Endothelial cell of umbilical vein (primary cell): ENCODE results near the gene DTD1. TPM values are rescaled to one million over a fixed set of nuclear protein-coding genes. Genes with fewer than 3 reads are reported as not detected.

Experiments used
- BruUV-seq: library from RNA; stranded (reverse); fragments of 400-500 nt; replicated peaks from 2 replicates; lab custom pipeline; 2021; lab: Mats Ljungman, UMichigan
- CTCF ChIA-PET: fragments of 300-600, 350-600 bp; sonication (Branson Sonifier 250); formaldehyde crosslinking; loops from one replicate; lab custom pipeline; 2021; ENCODE audit warnings: antibody characterized with exemption, inconsistent platforms; lab: Charles Lee
- POLR2A ChIA-PET: fragments of 300-600, 350-600 bp; sonication (Branson Sonifier 250); formaldehyde crosslinking; loops from one replicate; lab custom pipeline; 2021; ENCODE audit warnings: antibody characterized with exemption, inconsistent platforms; lab: Charles Lee
- DNase-seq: peaks from one replicate; pipeline ENCODE4 v3.0.0-alpha.2; 2011; ENCODE audit warnings: low read depth, low spot score
- FAIRE-seq: peaks from 2 replicates; lab custom pipeline; 2011; peaks lifted over from hg19 to GRCh38; lab: Jason Lieb, UNC
- H2AFZ ChIP-seq: 2 replicates; pipeline ENCODE4 v1.6.0; 2012; ENCODE audit warnings: low read depth, low read length, control low read depth, inconsistent platforms
- H3K27ac ChIP-seq: 2 replicates; pipeline ENCODE4 v1.5.1; 2011; ENCODE audit warnings: low read depth, mild to moderate bottlenecking, control low read depth, low read length, moderate library complexity; ENCODE audit not compliant: insufficient read depth
- H3K27me3 ChIP-seq, 2 experiments: 2 replicates each; pipeline versions ENCODE4 v1.6.0 to v1.6.1; 2011; ENCODE audit warnings: low read length in 2 of 2, mixed read lengths in 1 of 2; ENCODE audit not compliant: control insufficient read depth in 2 of 2, insufficient read depth in 2 of 2
- H3K36me3 ChIP-seq, 2 experiments: 2 replicates in 1 of 2; 3 replicates in 1 of 2; pipeline ENCODE4 v1.5.1; 2011; ENCODE audit warnings: low read length in 2 of 2, mild to moderate bottlenecking in 1 of 2, moderate library complexity in 1 of 2; ENCODE audit not compliant: control insufficient read depth in 2 of 2, insufficient read depth in 2 of 2; ENCODE audit errors: extremely low read depth in 1 of 2
- H3K4me1 ChIP-seq: 3 replicates; pipeline ENCODE4 v1.5.1; 2011; ENCODE audit warnings: mild to moderate bottlenecking, low read length; ENCODE audit not compliant: control insufficient read depth, insufficient read depth; ENCODE audit errors: extremely low read depth
- H3K4me2 ChIP-seq: 2 replicates; pipeline ENCODE4 v1.6.1; 2011; ENCODE audit warnings: low read length, control low read depth, mixed read lengths; ENCODE audit not compliant: insufficient read depth
- H3K4me3 ChIP-seq, 3 experiments: fragments of 200-600 bp in 1 of 3; sonication (generic), shearing (Covaris generic) in 1 of 3; replicated peaks in 1 of 3; 2 replicates each; pipeline ENCODE4 v1.5.1; 2011 to 2016; ENCODE audit warnings: control low read depth in 3 of 3, low read length in 3 of 3, mild to moderate bottlenecking in 2 of 3, inconsistent platforms in 1 of 3, low read depth in 1 of 3, moderate library complexity in 1 of 3; ENCODE audit not compliant: insufficient read depth in 1 of 3
- H3K79me2 ChIP-seq: 2 replicates; pipeline ENCODE4 v1.6.0; 2012; ENCODE audit warnings: low read length, inconsistent platforms; ENCODE audit not compliant: control insufficient read depth, insufficient read depth
- H3K9ac ChIP-seq: replicated peaks from 2 replicates; pipeline ENCODE3; 2011; ENCODE audit warnings: low read length, control low read depth; ENCODE audit not compliant: insufficient read depth; ENCODE audit errors: extremely low read depth
- H3K9me1 ChIP-seq: replicated peaks from 3 replicates; pipeline ENCODE4 v1.6.0; 2011; ENCODE audit warnings: mild to moderate bottlenecking, low read length; ENCODE audit not compliant: control insufficient read depth, insufficient read depth; ENCODE audit errors: extremely low read depth
- H3K9me3 ChIP-seq: replicated peaks from 2 replicates; pipeline ENCODE4 v1.5.1; 2012; ENCODE audit warnings: low read length, inconsistent platforms; ENCODE audit not compliant: control insufficient read depth, insufficient read depth
- H4K20me1 ChIP-seq: replicated peaks from 2 replicates; pipeline ENCODE3; 2011; ENCODE audit warnings: mild to moderate bottlenecking, low read length; ENCODE audit not compliant: control insufficient read depth, insufficient read depth; ENCODE audit errors: extremely low read depth
- EZH2 ChIP-seq: IDR thresholded peaks from 2 replicates; pipeline ENCODE4 v1.6.1; 2012; ENCODE audit warnings: borderline replicate concordance, low read depth, mild to moderate bottlenecking, moderate library complexity, low read length, inconsistent platforms; ENCODE audit not compliant: severe bottlenecking
- FOS ChIP-seq: IDR thresholded peaks from 2 replicates; pipeline ENCODE4 v1.6.1; 2011; ENCODE audit warnings: mild to moderate bottlenecking, low read length, moderate library complexity, borderline replicate concordance; ENCODE audit not compliant: insufficient read depth
- GATA2 ChIP-seq: IDR thresholded peaks from 2 replicates; pipeline ENCODE4 v1.7.0; 2011; ENCODE audit warnings: low read depth, mild to moderate bottlenecking, moderate library complexity, mixed read lengths, low read length; ENCODE audit not compliant: insufficient read length, insufficient read depth
- JUN ChIP-seq: IDR thresholded peaks from 2 replicates; pipeline ENCODE4 v1.6.1; 2011; ENCODE audit warnings: borderline replicate concordance, low read depth; ENCODE audit not compliant: insufficient read length, insufficient read depth
- MAX ChIP-seq: IDR thresholded peaks from 2 replicates; pipeline ENCODE4 v1.6.1; 2011; ENCODE audit not compliant: insufficient read depth, insufficient read length
- MYC ChIP-seq: IDR thresholded peaks from one replicate; pipeline ENCODE4 v1.6.1; 2011; ENCODE audit warnings: mild to moderate bottlenecking, low read depth, low read length
- POLR2A ChIP-seq: IDR thresholded peaks from 2 replicates; pipeline ENCODE4 v1.6.1; 2012; ENCODE audit warnings: low read depth, mild to moderate bottlenecking, control low read depth, low read length
- POLR2AphosphoS5 ChIP-seq: IDR thresholded peaks from 2 replicates; pipeline ENCODE4 v1.6.1; 2012; ENCODE audit warnings: low read depth, mild to moderate bottlenecking, control low read depth, low read length, moderate library complexity; ENCODE audit not compliant: insufficient read depth
- dilution Hi-C: fragments of 300-500 bp; cut with MboI; formaldehyde crosslinking; loops from one replicate; pipeline ENCODE4 v1.15.0; 2019; ENCODE audit warnings: low sequenced_read_pairs; ENCODE audit not compliant: extremely low pct_ligation_motif_present
- intact Hi-C: fragments of 100-400 bp; cut with micrococcal nuclease; formaldehyde crosslinking; loops from one replicate; pipeline ENCODE4 v1.10.0; 2022
- polyA plus RNA-seq, 4 experiments: library from polyadenylated mRNA; depleted of rRNA in 3 of 4; stranded (reverse) in 3 of 4; unstranded in 1 of 4; fragments of >200 nt; gene quantifications; 2 replicates each; pipeline versions ENCODE4 v1.2.1 to v1.2.3, GENCODE V29; 2011 to 2012; ENCODE audit warnings: missing spikeins in 1 of 4
- total RNA-seq: library from RNA; stranded (reverse); gene quantifications from 2 replicates; pipeline ENCODE4 v1.2.3, GENCODE V29; 2021
- TF ChIP-seq, protein P1 (sequence below), 2 donors: IDR thresholded peaks; 1 replicate in 1 of 2; 2 replicates in 1 of 2; pipeline ENCODE4 v1.5.1; 2011; ENCODE audit warnings: low read length in 2 of 2, mild to moderate bottlenecking in 2 of 2, moderate library complexity in 2 of 2, control low read depth in 1 of 2, inconsistent platforms in 1 of 2, low read depth in 1 of 2; ENCODE audit not compliant: insufficient read depth in 1 of 2; ENCODE audit errors: extremely low read depth in 1 of 2

The DTD1 gene
- total and polyA plus RNA-seq, 2 donors (not counting 3 experiments of a cell fraction or from before 2014, with no cell fraction given), result 48.2 to 50.8 TPM

DNA sequence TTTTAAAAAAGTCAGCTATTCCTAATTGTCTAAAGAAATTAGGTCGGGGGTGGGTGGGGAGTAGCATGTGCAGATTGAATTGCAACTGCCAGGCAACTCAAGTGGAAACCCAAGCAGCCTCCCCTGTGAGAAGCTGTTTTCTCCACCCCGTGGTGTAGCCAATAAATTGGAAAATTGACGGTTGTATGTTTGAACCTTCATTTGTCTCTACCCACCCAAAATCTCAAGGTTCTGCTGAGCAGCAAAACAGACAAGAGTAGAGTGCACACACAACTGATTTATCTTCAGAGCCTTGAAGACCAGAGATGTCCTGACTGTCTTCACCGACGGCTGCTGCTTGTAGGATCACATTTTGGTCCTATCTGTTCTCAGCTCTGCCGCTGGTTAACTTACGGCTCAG is 88.5 kb downstream of the DTD1 start:
- no peaks in the 10 kb centered on the region for H3K79me2 ChIP-seq
- no peak overlapping the region for H3K4me2 ChIP-seq
- intact Hi-C loops (no loop called here), dilution Hi-C loops (no loop called here)
- no peak for DNase-seq
- no peak for FAIRE-seq
- no peak overlapping the region for H3K9ac ChIP-seq
- H3K9me3 ChIP-seq, result no peaks in the 10 kb centered on the region
- no peaks in the 10 kb centered on the region for H3K36me3 ChIP-seq
- TF ChIP-seq, protein P1, sequence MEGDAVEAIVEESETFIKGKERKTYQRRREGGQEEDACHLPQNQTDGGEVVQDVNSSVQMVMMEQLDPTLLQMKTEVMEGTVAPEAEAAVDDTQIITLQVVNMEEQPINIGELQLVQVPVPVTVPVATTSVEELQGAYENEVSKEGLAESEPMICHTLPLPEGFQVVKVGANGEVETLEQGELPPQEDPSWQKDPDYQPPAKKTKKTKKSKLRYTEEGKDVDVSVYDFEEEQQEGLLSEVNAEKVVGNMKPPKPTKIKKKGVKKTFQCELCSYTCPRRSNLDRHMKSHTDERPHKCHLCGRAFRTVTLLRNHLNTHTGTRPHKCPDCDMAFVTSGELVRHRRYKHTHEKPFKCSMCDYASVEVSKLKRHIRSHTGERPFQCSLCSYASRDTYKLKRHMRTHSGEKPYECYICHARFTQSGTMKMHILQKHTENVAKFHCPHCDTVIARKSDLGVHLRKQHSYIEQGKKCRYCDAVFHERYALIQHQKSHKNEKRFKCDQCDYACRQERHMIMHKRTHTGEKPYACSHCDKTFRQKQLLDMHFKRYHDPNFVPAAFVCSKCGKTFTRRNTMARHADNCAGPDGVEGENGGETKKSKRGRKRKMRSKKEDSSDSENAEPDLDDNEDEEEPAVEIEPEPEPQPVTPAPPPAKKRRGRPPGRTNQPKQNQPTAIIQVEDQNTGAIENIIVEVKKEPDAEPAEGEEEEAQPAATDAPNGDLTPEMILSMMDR (IDR thresholded peaks at IDR 0.05; ENCODE audit: extremely low read depth in 1 of 2, insufficient read depth in 1 of 2, low read depth in 1 of 2, low read length in 2 of 2), result no peak
- TF ChIP-seq POLR2A (no peak), EZH2 (no peak), MYC (no peak), GATA2 (no peak), MAX (no peak), FOS (no peak), POLR2AphosphoS5 (no peak), JUN (no peak)
- H2AFZ ChIP-seq, result no peak overlapping the region
- H3K4me1 ChIP-seq, result no peaks in the 10 kb centered on the region
- H3K27me3 ChIP-seq, result no peaks in the 10 kb centered on the region
- no TSS peak for BruUV-seq
- POLR2A ChIA-PET, result no interaction called here
- H3K27ac ChIP-seq, result no peak overlapping the region
- no peaks in the 10 kb centered on the region for H3K9me1 ChIP-seq
- H4K20me1 ChIP-seq, result no peaks in the 10 kb centered on the region
- CTCF ChIA-PET, result interaction anchor here (1.6 kb wide), 1 partner anchor 26 kb away, joined by 5 read pairs; no protein-coding TSS in a partner anchor
- H3K4me3 ChIP-seq, result no peak overlapping the region
